NCI-H1048 (cell line): ENCODE results near the gene RNF123.

Experiments used
- DNase-seq: peaks from one replicate; lab custom pipeline; 2025; lab: John Stamatoyannopoulos, UW

Gene RNF123

GRCh38 chr3:49689046-49689907, at the start of gene RNF123, which contains the start of gene MST1:
TSS of gene RNF123 (plus strand) at chr3:49689557. CDS start at chr3:49691166, 1,609 bp downstream.
TSS of gene MST1 (minus strand) at chr3:49689474. CDS start at chr3:49688691, 783 bp downstream.
- no peak for DNase-seq

DNA sequence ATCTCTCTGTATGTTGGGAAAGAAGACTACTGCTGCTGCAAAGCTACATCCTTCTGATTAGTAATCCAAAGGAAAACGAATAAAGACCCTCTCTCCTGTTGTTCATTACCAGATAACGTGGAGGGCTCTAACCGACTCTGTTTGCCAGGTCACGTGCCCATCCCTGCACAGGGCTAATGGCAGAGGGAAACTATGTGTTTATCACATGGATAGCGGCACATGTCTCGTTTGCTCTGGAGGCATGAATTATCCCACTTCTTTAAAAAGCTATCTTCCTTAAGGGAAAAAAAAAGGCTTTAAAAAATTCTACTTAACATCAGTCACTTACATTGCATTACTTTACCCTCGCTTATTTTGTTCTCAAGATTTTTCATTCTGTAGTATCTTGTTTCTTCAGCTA, 48.1 kb upstream of the RNF123 start:
- DNase-seq: no peak

DNA sequence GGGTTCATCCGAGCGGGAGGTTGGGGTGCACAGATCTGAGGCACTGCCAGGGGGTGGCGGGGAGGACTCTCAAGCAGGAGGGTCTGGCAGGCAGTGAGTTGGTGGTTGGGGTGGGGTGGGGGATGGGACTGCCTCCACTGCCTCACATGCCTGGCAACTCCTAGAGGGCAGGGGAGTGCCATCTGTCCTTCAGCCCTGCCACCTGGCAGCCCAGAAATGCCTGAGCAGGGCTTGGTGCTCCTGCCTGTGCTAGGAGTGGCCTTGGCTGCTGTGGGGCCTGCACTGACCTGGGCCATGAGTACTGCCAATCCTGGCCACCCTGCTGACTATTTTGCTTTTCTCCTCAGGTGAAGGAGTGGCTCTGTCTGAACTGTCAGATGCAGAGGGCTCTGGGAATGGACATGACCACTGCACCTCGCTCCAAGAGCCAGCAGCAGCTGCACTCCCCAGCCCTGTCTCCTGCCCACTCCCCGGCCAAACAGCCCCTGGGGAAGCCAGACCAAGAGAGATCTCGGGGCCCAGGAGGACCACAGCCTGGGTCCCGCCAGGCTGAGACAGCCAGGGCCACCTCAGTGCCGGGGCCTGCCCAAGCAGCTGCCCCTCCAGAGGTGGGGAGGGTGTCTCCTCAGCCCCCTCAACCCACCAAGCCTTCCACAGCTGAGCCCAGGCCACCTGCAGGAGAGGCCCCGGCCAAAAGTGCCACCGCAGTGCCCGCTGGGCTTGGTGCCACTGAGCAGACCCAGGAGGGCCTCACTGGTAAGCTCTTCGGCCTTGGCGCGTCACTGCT, 47.2 kb upstream of the RNF123 start:
- DNase-seq: no peak

- DNase-seq: no peak
Measured at GRCh38 chr3:49642708-49643145, 46.6 kb upstream of the RNF123 start.

GRCh38 chr3:49644684-49645083, 44.7 kb upstream of the RNF123 start:
- no peak for DNase-seq

GRCh38 chr3:49646236-49646635, 43.1 kb upstream of the RNF123 start:
- DNase-seq: no peak

GRCh38 chr3:49647741-49648140, 41.6 kb upstream of the RNF123 start:
- no peak for DNase-seq

DNA sequence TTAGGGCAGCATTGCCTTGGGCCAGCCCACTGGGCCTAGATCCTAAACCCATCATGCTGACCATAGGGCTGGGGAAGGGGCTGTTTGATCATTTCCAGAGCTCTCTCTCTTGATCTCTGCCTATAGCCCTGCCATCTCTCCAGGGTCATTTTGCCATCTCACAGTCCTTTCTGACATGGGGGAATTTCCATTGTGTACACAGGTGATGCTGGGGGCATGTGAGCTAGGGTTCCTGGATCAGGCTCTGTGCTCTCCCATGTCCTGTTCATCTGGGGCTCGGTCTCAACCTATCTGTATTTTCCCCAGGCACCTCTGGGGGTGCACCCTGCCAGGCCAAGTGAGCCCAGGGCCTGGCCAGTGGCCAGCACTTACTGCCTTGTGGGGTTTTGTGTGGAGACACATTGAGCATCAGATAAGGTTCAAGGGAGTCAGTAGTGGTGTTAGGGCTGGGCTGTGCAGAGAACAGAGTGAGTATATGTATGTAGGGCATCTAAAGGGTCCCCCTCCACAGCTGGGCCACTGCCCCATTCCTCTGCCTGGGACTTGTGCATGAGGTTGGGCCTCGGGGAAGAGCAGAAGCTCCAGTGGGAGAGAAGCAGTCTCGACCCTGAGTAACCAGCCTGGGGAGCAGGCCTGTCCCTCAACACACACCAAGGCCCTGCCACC, 40.9 kb upstream of the RNF123 start:
- no peak for DNase-seq

GRCh38 chr3:49649576-49649975, 39.8 kb upstream of the RNF123 start:
- DNase-seq: no peak

DNA sequence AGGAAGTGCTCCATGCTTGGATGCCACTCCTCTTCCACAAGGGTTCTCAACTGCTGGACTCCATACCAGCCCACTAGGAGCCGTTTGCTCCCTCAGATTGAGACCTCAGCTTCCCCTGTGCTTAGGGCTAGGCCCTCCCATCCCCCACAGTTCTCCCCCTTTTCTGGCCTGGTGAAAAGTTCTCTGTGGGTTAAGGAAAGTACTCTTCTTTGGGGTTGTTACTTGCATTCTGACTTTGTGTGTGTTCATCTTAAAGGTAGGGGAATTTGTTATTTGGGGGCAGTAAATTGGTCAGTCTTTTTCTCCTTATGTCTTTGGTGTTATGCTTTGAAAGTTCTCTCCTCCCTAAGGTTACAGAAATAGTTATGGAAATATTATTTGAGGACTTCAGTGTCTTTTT, 39.2 kb upstream of the RNF123 start:
- no peak for DNase-seq

GRCh38 chr3:49650637-49651036, 38.7 kb upstream of the RNF123 start:
- no peak for DNase-seq

GRCh38 chr3:49652218-49652902, 37.0 kb upstream of the RNF123 start:
- DNase-seq: no peak

DNA sequence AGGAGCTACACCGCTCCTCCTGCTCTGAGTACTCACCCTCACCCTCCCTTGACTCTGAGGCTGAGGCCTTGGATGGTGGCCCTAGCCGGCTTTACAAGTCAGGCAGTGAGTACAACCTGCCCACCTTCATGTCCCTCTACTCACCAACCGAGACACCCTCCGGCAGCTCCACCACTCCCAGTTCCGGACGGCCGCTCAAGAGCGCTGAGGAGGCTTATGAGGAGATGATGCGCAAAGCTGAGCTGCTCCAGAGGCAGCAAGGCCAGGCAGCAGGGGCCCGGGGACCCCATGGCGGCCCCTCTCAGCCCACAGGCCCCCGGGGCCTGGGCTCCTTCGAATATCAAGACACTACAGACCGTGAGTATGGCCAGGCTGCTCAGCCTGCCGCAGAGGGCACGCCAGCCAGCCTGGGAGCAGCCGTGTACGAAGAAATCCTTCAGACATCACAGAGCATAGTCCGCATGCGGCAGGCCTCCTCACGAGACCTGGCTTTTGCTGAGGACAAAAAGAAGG, 36.4 kb upstream of the RNF123 start:
- DNase-seq: no peak

GRCh38 chr3:49653621-49654020, 35.7 kb upstream of the RNF123 start:
- DNase-seq: no peak

GRCh38 chr3:49654176-49654825, 35.1 kb upstream of the RNF123 start:
- no peak for DNase-seq

GRCh38 chr3:49654955-49655556, 34.3 kb upstream of the RNF123 start:
- DNase-seq: no peak

DNA sequence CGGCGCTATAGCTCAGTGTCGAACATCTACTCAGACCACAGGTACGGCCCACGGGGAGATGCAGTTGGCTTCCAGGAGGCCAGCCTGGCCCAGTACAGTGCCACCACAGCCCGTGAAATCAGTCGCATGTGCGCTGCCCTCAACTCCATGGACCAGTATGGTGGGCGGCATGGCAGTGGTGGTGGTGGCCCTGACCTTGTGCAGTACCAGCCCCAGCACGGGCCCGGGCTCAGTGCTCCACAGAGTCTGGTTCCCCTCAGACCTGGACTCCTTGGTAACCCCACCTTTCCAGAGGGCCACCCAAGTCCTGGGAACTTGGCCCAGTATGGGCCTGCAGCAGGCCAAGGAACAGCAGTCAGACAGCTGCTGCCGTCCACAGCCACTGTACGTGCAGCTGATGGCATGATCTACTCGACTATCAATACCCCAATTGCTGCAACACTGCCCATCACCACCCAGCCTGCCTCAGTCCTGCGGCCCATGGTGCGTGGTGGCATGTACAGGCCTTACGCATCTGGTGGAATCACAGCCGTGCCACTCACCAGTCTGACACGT, 33.5 kb upstream of the RNF123 start:
- DNase-seq: no peak

DNA sequence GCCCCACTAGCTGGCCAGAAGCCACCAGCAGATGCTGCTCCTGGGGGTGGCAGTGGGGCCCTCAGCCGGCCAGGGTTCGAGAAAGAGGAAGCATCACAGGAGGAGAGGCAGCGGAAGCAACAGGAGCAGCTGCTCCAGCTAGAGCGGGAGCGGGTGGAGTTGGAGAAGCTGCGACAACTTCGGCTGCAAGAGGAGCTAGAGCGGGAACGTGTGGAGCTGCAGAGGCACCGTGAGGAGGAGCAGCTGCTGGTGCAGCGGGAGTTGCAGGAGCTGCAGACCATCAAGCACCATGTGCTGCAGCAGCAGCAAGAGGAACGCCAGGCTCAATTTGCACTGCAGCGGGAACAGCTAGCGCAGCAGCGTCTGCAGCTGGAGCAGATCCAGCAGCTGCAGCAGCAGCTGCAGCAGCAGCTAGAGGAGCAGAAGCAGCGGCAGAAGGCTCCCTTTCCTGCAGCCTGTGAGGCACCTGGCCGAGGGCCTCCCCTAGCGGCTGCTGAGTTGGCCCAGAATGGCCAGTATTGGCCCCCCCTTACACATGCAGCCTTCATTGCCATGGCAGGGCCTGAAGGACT, 32.7 kb upstream of the RNF123 start:
- DNase-seq: no peak

DNA sequence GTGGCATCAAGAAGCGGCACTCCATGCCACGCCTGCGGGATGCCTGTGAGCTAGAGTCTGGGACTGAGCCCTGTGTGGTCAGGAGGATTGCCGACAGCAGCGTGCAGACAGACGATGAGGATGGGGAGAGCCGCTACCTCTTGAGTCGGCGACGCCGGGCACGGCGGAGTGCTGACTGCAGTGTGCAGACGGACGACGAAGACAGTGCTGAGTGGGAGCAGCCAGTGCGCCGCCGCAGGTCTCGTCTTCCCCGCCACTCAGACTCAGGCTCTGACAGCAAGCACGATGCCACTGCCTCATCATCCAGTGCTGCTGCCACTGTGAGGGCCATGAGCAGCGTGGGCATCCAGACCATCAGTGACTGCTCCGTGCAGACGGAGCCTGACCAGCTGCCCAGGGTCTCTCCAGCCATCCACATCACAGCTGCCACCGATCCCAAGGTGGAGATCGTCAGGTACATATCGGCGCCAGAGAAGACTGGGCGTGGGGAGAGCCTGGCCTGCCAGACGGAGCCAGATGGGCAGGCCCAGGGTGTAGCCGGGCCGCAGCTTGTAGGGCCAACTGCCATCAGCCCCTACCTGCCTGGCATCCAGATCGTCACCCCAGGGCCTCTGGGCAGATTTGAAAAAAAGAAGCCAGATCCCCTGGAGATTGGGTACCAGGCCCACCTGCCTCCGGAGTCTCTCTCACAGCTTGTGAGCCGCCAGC, 32.0 kb upstream of the RNF123 start:
- DNase-seq: no peak
